ENCODE data around the gene TTBK2. TPM values are rescaled to one million over a fixed set of nuclear protein-coding genes. Genes with fewer than 3 reads are reported as not detected.

Gene TTBK2
- total RNA-seq, 1 donor: 15.2 TPM

- no peaks in the 10 kb centered on the region for H3K9me3 ChIP-seq (ENCODE audit: low read depth, low read length)
Measured at GRCh38 chr15:42863572-42864239, 56.9 kb downstream of the TTBK2 start.

DNA sequence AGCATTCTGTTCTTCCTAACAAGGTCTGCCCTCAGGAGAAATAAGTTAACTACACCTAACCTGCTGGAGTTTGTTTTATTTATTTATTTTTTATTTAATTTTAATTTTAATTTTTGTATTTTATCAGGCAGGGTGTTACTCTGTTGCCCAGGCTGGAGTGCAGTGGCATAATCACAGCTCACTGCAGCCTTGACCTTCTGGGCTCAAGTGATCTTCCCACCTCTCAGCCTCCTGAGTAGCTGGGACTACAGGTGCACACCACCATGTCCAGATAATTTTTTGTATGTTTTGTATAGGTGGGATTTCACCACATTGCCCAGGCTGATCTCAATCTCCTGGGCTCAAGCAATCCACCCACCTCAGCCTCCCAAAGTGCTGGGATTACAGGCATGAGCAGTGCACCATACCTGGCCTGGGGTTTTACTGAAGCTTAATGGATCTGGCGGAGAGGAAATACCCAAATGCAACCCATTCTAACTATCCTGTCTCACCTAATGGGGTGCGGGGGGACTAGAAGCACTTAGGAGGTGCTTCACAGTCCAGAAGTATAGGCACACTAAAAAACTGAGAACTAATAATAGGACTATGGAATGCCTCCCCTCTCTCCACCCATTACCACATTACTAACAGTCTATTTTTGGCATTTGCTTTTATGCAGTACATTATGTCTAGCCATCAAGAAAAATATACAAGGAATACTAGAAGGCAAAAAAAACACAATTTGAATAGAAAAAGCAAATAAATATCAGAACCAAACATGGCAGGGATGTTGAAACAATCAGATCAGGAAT, 61.4 kb downstream of the TTBK2 start:
- Histone ChIP-seq H3K4me3 (ENCODE audit: insufficient read depth, low read length) (no peak overlapping the region), H3K4me2 (ENCODE audit: insufficient read depth, low read length) (no peak overlapping the region), H3K27me3 (ENCODE audit: insufficient read depth, low read length) (no peaks in the 10 kb centered on the region), H2AFZ (ENCODE audit: low read length) (no peak overlapping the region), H4K20me1 (ENCODE audit: insufficient read depth, low read length) (no peaks in the 10 kb centered on the region), H3K4me1 (ENCODE audit: insufficient read depth, low read length) (no peaks in the 10 kb centered on the region), H3K36me3 (ENCODE audit: insufficient read depth, low read length) (no peaks in the 10 kb centered on the region), H3K79me2 (ENCODE audit: insufficient read depth, low read length) (no peaks in the 10 kb centered on the region), H3K27ac (ENCODE audit: low read depth, low read length) (no peak overlapping the region), H3K9me3 (ENCODE audit: low read depth, low read length) (no peaks in the 10 kb centered on the region)
- TF ChIP-seq CTCF (IDR thresholded peaks at IDR 0.05; ENCODE audit: extremely low read depth, low read depth, low read length): no peak
- no peak for DNase-seq (ENCODE audit: insufficient read length, low spot score, missing footprints)

More at GRCh38 chr15:42863572-42864239, 56.9 kb downstream of the TTBK2 start:
- H3K36me3 ChIP-seq (ENCODE audit: insufficient read depth, low read length): no peaks in the 10 kb centered on the region
- H3K4me2 ChIP-seq (ENCODE audit: insufficient read depth, low read length): no peak overlapping the region
- H2AFZ ChIP-seq (ENCODE audit: low read length): no peak overlapping the region
- no peak overlapping the region for H3K27ac ChIP-seq (ENCODE audit: low read depth, low read length)
- no peak for TF ChIP-seq CTCF (IDR thresholded peaks at IDR 0.05; ENCODE audit: extremely low read depth, low read depth, low read length)
- no peaks in the 10 kb centered on the region for H3K27me3 ChIP-seq (ENCODE audit: insufficient read depth, low read length)
- DNase-seq (ENCODE audit: insufficient read length, low spot score, missing footprints): no peak
- H4K20me1 ChIP-seq (ENCODE audit: insufficient read depth, low read length): no peaks in the 10 kb centered on the region
- H3K4me3 ChIP-seq (ENCODE audit: insufficient read depth, low read length): no peak overlapping the region
- no peaks in the 10 kb centered on the region for H3K79me2 ChIP-seq (ENCODE audit: insufficient read depth, low read length)
- H3K4me1 ChIP-seq (ENCODE audit: insufficient read depth, low read length): no peaks in the 10 kb centered on the region

GRCh38 chr15:42858540-42858939, 62.0 kb downstream of the TTBK2 start:
- H3K79me2 ChIP-seq (ENCODE audit: insufficient read depth, low read length): no peaks in the 10 kb centered on the region
- no peaks in the 10 kb centered on the region for H3K9me3 ChIP-seq (ENCODE audit: low read depth, low read length)
- H2AFZ ChIP-seq (ENCODE audit: low read length): no peak overlapping the region
- no peaks in the 10 kb centered on the region for H3K36me3 ChIP-seq (ENCODE audit: insufficient read depth, low read length)
- H3K27ac ChIP-seq (ENCODE audit: low read depth, low read length): no peak overlapping the region
- no peaks in the 10 kb centered on the region for H3K27me3 ChIP-seq (ENCODE audit: insufficient read depth, low read length)
- no peaks in the 10 kb centered on the region for H4K20me1 ChIP-seq (ENCODE audit: insufficient read depth, low read length)
- H3K4me3 ChIP-seq (ENCODE audit: insufficient read depth, low read length): no peak overlapping the region
- no peak for TF ChIP-seq CTCF (IDR thresholded peaks at IDR 0.05; ENCODE audit: extremely low read depth, low read depth, low read length)
- no peak for DNase-seq (ENCODE audit: insufficient read length, low spot score, missing footprints)
- no peak overlapping the region for H3K4me2 ChIP-seq (ENCODE audit: insufficient read depth, low read length)
- H3K4me1 ChIP-seq (ENCODE audit: insufficient read depth, low read length): no peaks in the 10 kb centered on the region

DNA sequence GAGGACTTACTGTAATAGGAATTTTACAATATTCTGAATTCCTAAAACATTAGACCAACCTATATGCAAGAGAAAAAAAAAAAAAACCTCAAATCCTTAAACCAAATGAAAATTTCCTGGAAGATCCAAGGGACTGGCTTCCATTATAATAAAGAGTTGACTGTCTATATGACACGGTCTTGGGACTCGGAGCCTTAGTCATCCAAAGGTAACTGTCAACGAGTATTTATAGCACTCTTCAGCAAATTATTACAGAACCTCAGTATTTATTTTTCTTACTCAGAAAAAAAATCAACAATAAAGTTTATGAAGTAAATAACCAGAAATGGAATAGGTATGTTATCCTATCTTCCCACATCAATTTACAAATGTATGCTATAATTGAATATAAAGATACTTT, 66.0 kb downstream of the TTBK2 start:
- Histone ChIP-seq H3K36me3 (ENCODE audit: insufficient read depth, low read length) (no peaks in the 10 kb centered on the region), H3K9me3 (ENCODE audit: low read depth, low read length) (no peaks in the 10 kb centered on the region), H3K27ac (ENCODE audit: low read depth, low read length) (no peak overlapping the region), H3K79me2 (ENCODE audit: insufficient read depth, low read length) (no peaks in the 10 kb centered on the region), H3K4me2 (ENCODE audit: insufficient read depth, low read length) (no peak overlapping the region), H4K20me1 (ENCODE audit: insufficient read depth, low read length) (no peaks in the 10 kb centered on the region), H3K27me3 (ENCODE audit: insufficient read depth, low read length) (no peaks in the 10 kb centered on the region), H3K4me1 (ENCODE audit: insufficient read depth, low read length) (no peaks in the 10 kb centered on the region), H3K4me3 (ENCODE audit: insufficient read depth, low read length) (no peak overlapping the region), H2AFZ (ENCODE audit: low read length) (no peak overlapping the region)
- DNase-seq (ENCODE audit: insufficient read length, low spot score, missing footprints): no peak
- TF ChIP-seq CTCF (IDR thresholded peaks at IDR 0.05; ENCODE audit: extremely low read depth, low read depth, low read length): no peak

Data from osteoblast (primary cell).